HL-60/S4 treated with retinoic acid at 250 ng/mL for 4 days and 3 days (cell line): Measurements from ENCODE around the gene SCP2.
"Not testable (repeated sequence)": the region's sequence is repeated elsewhere in the genome, so short reads cannot be mapped to it uniquely, and the experiment has no call there.

Source experiments
- in situ Hi-C: fragments of 300-500 bp; cut with MboI; formaldehyde crosslinking; loops from 2 replicates; pipeline ENCODE4 v1.7.0; 2022; ENCODE audit warnings: low sequenced_read_pairs

SCP2 gene

GRCh38 chr1:52915855-52916220, 11.2 kb upstream of the SCP2 start:
- in situ Hi-C loops, result no loop called here

- in situ Hi-C loops, result no loop called here
Measured at GRCh38 chr1:52916241-52916975, 10.7 kb upstream of the SCP2 start.

GRCh38 chr1:52917156-52917555, 9.9 kb upstream of the SCP2 start:
- in situ Hi-C loops, result no loop called here

GRCh38 chr1:52917581-52917980, 9.5 kb upstream of the SCP2 start:
- in situ Hi-C loops, result no loop called here

- in situ Hi-C loops, result no loop called here
Measured at GRCh38 chr1:52918201-52918600, 8.9 kb upstream of the SCP2 start.

GRCh38 chr1:52919051-52919722, 7.9 kb upstream of the SCP2 start:
- in situ Hi-C loops, result no loop called here

GRCh38 chr1:52919723-52920483, 7.2 kb upstream of the SCP2 start:
- in situ Hi-C loops, result no loop called here

GRCh38 chr1:52920791-52921291, 6.2 kb upstream of the SCP2 start:
- in situ Hi-C loops, result no loop called here

- in situ Hi-C loops, result no loop called here
Measured at GRCh38 chr1:52925571-52926005, 1.5 kb upstream of the SCP2 start.

- in situ Hi-C loops, result no loop called here
Measured at GRCh38 chr1:52926864-52927211, 238 bp upstream of the SCP2 start.

- in situ Hi-C loops, result no loop called here
Measured at GRCh38 chr1:52928015-52928404, 934 bp downstream of the SCP2 start.

- in situ Hi-C loops, result no loop called here
Measured at GRCh38 chr1:52929019-52929418, 1.9 kb downstream of the SCP2 start.

GRCh38 chr1:52937433-52938182, 10.5 kb downstream of the SCP2 start:
- in situ Hi-C loops, result no loop called here

- in situ Hi-C loops, result no loop called here
Measured at GRCh38 chr1:52938183-52938451, 11.0 kb downstream of the SCP2 start.

GRCh38 chr1:52943876-52944416, 16.9 kb downstream of the SCP2 start:
- in situ Hi-C loops, result no loop called here

- in situ Hi-C loops, result no loop called here
Measured at GRCh38 chr1:52944566-52944965, 17.5 kb downstream of the SCP2 start.

GRCh38 chr1:52947490-52947889, 20.4 kb downstream of the SCP2 start:
- in situ Hi-C loops, result no loop called here

GRCh38 chr1:52949602-52950001, 22.5 kb downstream of the SCP2 start:
- in situ Hi-C loops, result not testable (repeated sequence)

- in situ Hi-C loops, result no loop called here
Measured at GRCh38 chr1:52952112-52952511, 25.0 kb downstream of the SCP2 start.

GRCh38 chr1:52955129-52955970, 28.3 kb downstream of the SCP2 start:
- in situ Hi-C loops, result no loop called here
